HG03097 (cell line): ENCODE measurements around the gene CADPS.

Experiments
- ATAC-seq: cut with Tn5 transposase; IDR thresholded peaks from one replicate; pipeline ENCODE4 v1.9.1; 2021; ENCODE audit not compliant: unreplicated experiment, low FRiP score

CADPS gene

GRCh38 chr3:62873761-62874710, 1.2 kb downstream of the CADPS start:
- no peak for ATAC-seq

DNA sequence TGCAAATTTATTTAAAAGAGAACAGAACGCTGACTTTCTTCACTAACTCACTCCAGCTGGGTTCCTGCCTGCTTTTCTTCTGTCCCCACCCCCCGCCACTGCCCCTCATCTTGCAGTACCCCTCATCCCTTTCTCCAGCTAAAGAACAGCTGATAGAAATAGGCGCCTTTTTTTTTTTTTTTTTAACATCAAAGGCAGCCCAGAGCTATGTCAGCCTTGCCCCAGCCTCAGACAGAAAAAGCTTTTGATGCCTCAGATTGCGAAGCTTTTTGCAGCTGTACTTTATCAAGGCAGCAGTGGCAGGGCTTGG, 1.8 kb downstream of the CADPS start:
- no peak for ATAC-seq

GRCh38 chr3:62872318-62872717, 2.9 kb downstream of the CADPS start:
- no peak for ATAC-seq

GRCh38 chr3:62870321-62870720, 4.9 kb downstream of the CADPS start:
- ATAC-seq: no peak

- ATAC-seq: no peak
Measured at GRCh38 chr3:62863648-62864047, 11.6 kb downstream of the CADPS start.

DNA sequence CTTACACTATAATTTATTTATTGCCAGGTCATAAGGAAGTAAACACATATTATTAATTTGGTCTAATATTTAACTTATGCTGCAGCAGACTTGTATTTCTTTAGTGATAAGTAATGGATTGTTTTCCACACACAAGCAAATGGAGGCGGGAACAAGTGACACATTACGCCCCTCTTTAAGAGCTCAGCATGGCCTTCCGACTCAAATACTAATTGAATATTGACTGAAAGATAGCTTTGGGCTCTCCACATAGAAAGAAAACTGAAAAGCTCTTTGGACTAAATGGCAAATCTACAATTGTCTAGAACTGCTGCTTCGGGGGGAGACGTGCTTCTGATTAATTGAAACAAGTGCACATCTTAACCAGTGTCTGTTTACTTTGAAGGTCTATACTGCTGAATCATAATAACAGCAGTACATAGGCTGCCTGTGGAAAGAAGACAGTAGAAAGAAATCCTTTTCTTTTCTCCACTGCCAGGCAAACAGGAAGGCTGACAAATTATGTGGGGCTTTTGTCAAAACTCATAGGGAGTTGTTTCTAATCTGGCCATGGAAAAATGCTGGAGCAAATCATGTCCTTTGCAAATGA, 15.9 kb downstream of the CADPS start:
- no peak for ATAC-seq

DNA sequence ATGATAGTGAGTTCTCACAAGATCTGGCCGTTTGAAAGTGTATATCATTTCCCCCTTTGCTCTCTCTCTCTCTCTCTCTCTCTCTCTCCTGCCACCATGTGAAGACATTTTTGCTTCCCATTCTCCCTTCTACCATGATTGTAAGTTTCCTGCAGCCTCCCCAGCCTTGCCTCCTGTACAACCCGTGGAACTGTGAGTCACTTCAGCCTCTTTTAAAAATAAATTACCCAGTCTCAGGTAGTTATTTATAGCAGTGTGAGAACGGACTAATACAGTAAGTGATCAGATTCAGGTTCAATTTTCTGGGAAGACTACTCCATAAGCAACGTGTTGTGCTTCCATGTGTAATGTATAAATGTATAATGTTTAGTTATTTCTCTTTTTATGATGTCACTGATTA, 29.2 kb downstream of the CADPS start:
- no peak for ATAC-seq

DNA sequence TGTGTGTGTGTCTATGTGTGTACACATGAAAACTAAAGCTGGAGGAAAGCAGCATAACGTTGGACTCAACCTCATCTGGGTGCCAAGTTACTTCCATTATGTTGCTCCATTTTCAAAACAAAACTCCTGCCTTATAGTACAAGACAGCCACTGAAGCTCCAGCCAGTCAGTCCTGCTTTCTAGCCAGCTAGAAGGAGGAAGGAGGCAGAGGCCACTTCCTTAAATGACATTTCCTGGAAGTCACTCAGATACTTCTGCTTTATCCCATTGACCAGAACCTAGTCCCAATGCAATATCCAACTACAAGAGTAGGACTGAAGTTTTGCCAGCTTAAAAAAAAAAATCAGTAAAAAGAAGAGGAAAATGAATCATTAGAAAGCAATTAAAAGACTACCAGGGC, 31.7 kb downstream of the CADPS start:
- no peak for ATAC-seq

DNA sequence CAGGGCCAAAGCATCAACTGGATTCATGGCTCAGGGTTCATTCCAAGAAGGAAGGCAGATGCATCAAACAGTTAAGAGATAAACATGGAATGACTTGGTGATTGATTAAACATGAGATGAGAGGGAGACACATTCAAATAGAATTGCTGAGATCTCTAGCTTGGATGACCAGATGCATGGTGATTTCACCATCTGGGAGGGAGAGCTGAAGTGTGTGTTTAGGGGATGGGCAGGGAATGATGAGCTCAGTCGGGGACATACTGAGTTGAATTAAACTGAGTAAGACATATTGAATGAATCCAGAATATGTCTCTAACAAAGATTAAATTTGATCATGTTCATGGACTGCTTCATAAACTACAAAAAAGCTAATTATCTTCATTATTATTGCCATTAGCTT, 35.5 kb downstream of the CADPS start:
- no peak for ATAC-seq

DNA sequence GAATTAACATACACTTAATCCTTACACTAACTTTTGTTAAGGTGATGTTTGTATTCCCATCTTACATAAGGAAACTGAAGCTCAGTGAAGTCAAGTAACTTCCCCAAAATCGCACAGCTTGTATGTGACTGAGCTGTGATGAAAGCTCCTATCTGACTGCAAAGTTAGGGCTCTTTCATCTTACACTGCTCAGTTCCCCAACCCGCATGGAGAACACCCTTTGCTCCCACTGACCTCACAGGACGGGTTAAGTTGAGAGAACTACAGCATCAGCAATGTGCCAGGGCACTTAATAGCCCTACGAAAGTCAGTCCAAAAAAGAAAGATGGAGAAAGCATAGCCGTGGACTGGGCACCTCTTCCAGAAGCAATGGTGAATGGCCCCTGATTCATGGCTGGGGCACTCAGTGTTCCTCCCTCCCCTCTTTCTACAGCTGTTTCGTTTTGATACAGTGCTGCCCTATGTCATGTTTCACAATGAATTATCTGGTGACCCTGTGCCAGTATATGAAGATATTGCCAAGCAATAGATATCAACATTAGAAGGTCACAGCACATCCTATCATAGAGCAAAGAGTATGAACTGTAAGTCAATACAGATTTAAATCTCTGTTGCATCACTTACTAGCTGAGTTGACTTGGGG, 38.0 kb downstream of the CADPS start:
- no peak for ATAC-seq

GRCh38 chr3:62835554-62836236, 39.5 kb downstream of the CADPS start:
- no peak for ATAC-seq

DNA sequence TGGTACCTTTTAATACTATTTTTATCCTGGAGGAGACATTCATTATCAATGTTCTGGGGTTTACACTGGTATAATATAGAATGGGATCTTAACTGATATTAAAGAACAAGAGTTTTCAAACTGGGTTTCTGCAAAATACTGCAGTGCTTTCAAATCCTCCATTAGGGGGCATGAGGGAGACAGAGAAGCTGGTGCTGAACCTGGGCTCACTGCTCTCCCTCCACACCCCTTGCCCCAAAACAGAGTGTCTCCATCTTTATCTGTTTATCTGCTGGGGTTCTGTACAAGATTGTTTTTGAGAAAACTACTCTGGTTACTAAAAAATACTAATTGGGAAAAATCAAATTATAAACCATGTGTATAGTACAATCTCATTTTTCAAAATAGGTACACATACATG, 41.7 kb downstream of the CADPS start:
- ATAC-seq: no peak

GRCh38 chr3:62832553-62832952, 42.7 kb downstream of the CADPS start:
- no peak for ATAC-seq

GRCh38 chr3:62830727-62831322, 44.4 kb downstream of the CADPS start:
- no peak for ATAC-seq

- ATAC-seq: no peak
Measured at GRCh38 chr3:62827550-62827949, 47.7 kb downstream of the CADPS start.

- no peak for ATAC-seq
Measured at GRCh38 chr3:62824965-62825592, 50.1 kb downstream of the CADPS start.

GRCh38 chr3:62823461-62824050, 51.7 kb downstream of the CADPS start:
- ATAC-seq: no peak

DNA sequence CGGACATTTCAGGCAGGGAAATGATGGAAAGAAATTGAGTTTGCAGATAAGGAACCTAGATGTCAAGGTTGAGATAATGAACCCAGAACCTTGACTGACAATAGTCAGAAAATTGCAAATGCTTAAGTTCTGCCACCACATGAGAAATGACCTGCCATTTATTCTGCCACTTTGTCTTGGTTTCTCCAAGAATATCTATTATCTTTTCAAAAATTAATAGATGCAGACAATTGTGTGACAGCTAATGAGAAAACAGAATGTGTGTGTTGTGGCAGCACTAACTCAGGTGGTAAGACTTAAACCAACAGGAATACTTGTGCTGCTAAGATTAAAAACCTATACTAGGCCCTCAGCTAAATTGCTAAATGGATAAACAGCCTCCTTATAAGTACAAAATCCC, 52.3 kb downstream of the CADPS start:
- no peak for ATAC-seq

DNA sequence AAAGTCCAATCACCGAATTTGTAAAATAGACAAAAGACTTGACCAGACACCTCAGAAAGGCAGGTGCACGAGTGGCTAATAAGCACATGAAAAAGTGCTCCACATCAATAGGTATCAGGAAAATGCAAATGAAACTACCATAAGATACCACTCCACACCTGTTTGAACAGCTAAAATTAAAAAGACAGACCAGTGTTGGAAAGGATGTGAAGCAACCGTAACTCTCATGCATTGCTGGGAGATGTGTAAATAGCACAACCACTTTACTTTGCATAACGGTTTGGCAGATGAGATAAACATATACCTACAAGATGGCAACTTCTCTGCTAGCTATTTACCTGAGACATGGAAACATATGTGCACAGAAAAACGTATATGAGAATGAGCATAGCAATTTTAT, 56.9 kb downstream of the CADPS start:
- ATAC-seq: no peak

DNA sequence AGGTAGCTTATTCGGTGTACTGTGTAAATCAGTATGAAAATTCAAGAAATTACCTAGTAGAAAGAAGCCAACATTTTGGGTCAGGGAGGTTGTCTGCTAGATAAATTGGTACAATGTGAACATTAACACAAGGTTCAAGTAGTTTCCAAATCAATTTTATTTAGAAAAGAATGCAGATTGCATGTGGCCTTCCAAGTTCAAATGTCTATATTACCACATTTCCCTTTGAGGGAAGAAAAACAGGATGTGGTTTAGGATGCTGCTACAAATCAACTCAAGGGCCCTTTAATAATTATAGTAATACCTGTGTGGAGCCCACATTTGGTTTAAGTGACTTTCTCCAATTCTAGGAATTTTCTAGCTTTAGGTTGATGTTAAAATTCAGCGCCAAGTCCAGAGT, 57.5 kb downstream of the CADPS start:
- no peak for ATAC-seq
